GM21528 (cell line): ENCODE measurements around the gene RTEL1.
"Not testable (repeated sequence)": the region's sequence is repeated elsewhere in the genome, so short reads cannot be mapped to it uniquely, and the experiment has no call there.

Experiments
- ATAC-seq: cut with Tn5 transposase; IDR thresholded peaks from one replicate; pipeline ENCODE4 v1.9.1; 2021; ENCODE audit warnings: mild to moderate bottlenecking, moderate library complexity; ENCODE audit not compliant: unreplicated experiment, low FRiP score

The RTEL1 gene

GRCh38 chr20:63709149-63709527, 51.0 kb downstream of the RTEL1 start:
- ATAC-seq, result no peak

- no peak for ATAC-seq
Observed at GRCh38 chr20:63711085-63711645, 53.1 kb downstream of the RTEL1 start.

GRCh38 chr20:63712191-63712590, 54.1 kb downstream of the RTEL1 start:
- ATAC-seq, result no peak

- no peak for ATAC-seq
Observed at GRCh38 chr20:63714858-63715257, 56.7 kb downstream of the RTEL1 start.

GRCh38 chr20:63718996-63719395, 60.9 kb downstream of the RTEL1 start:
- ATAC-seq, result no peak

GRCh38 chr20:63722967-63723622, 65.0 kb downstream of the RTEL1 start:
- ATAC-seq, result not testable (repeated sequence)

GRCh38 chr20:63730189-63730733, 72.1 kb downstream of the RTEL1 start:
- not testable (repeated sequence) for ATAC-seq

- ATAC-seq, result no peak
Observed at GRCh38 chr20:63731410-63731809, 73.3 kb downstream of the RTEL1 start.

- no peak for ATAC-seq
Observed at GRCh38 chr20:63732118-63733095, 74.3 kb downstream of the RTEL1 start.

GRCh38 chr20:63733117-63733516, 75.0 kb downstream of the RTEL1 start:
- ATAC-seq, result no peak

- ATAC-seq, result no peak
Observed at GRCh38 chr20:63733579-63734081, 75.5 kb downstream of the RTEL1 start.

- ATAC-seq, result no peak
Observed at GRCh38 chr20:63734111-63734945, 76.2 kb downstream of the RTEL1 start.

- ATAC-seq, result no peak
Observed at GRCh38 chr20:63734946-63735858, 77.1 kb downstream of the RTEL1 start.

GRCh38 chr20:63735859-63736718, 78.0 kb downstream of the RTEL1 start, which contains the start of gene LIME1:
LIME1 (plus strand) TSS chr20:63736664; CDS start chr20:63737550, 886 bp downstream.
- no peak for ATAC-seq

- ATAC-seq, result no peak
Observed at GRCh38 chr20:63736893-63737694, 79.0 kb downstream of the RTEL1 start.

- no peak for ATAC-seq
Observed at GRCh38 chr20:63737695-63737944, 79.5 kb downstream of the RTEL1 start.

- ATAC-seq, result no peak
Observed at GRCh38 chr20:63737945-63738686, 80.0 kb downstream of the RTEL1 start.
